Uterus (tissue), 2 donors: ENCODE data around the gene COL11A1.

ENCODE experiments used
- CTCF ChIP-seq, 4 experiments: fragments of 200-600 bp in 2 of 4; fragments of 450-650 bp in 2 of 4; sonication (generic) in 2 of 4; IDR thresholded peaks; one replicate each; pipeline ENCODE4 v1.5.1; 2016 to 2019; ENCODE audit warnings: antibody characterized with exemption in 4 of 4, mild to moderate bottlenecking in 2 of 4, moderate library complexity in 1 of 4
- POLR2A ChIP-seq, 2 donors: fragments of 450-650 bp; IDR thresholded peaks; one replicate each; pipeline ENCODE4 v1.6.1; 2016; ENCODE audit warnings: antibody characterized with exemption in 2 of 2, mild to moderate bottlenecking in 1 of 2, moderate library complexity in 1 of 2

- no peak for TF ChIP-seq POLR2A (IDR thresholded peaks at IDR 0.05)
- TF ChIP-seq CTCF (IDR thresholded peaks at IDR 0.05): no peak
Measured at GRCh38 chr1:102834688-102835320, 273.5 kb downstream of the COL11A1 start.
